SW480 (cell line): ENCODE measurements around the gene ANKRD18A.
"Not testable (repeated sequence)": the region's sequence is repeated elsewhere in the genome, so short reads cannot be mapped to it uniquely, and the experiment has no call there.

Experiments
- DNase-seq: peaks from one replicate; pipeline ENCODE4 v3.0.0-alpha.2; 2016; ENCODE audit warnings: low spot score

ANKRD18A gene

DNA sequence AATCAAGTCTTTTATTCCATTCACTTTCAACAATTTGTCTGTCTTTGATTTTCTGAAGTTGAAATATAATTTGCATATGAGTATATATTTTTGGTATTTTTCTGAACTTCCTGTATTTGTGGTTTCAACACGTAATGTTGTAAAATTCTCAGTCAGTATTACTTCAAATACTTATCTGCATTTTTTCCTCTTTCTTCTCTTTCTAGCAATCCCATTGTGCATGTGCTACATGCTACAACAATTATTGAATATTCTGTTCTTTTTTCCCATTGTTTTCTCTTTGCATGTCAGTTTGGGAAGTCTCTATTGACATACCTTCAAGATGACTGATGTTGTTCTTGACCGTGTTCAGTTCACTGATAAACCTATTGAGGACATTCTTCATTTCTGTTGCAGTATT, 5.6 kb upstream of the ANKRD18A start:
- DNase-seq, result no peak

DNA sequence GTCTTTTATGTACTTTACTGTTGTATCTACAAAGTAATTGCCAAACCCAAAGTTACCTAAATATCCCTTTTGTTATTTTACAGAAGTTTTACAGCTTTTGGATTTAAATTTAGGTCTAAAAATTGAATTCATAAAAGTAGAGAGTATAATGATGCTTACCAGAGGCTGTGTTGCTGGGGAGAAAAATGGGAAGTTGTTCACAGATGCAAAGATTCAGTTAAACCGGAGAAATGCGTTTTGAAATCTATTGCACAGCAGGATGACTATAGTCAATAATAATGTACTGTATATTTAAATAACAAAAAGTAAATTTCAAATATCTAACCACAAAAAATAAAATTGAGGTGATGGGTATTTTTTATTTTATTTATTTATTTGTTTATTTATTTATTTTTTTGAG, 2.6 kb upstream of the ANKRD18A start:
- DNase-seq, result no peak

DNA sequence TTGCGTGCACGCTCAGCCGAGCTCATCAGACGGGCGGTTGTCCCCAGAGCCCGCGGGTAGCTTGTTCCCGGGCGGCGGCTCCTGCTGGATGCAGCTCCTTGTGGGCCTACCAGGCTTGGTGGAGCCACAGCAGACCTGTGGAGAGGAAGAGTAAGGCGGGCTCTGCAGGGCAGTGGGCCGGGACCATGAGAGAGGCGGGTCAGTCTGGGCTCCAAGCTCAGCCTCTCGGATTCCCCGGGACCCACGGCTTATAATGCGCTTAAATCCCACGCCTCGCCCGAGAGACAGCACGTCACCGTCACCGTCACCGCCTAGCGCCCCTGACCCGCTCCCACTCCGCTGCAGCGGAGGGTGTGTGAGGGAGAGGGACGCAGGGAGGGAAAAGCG, 1.9 kb upstream of the ANKRD18A start:
- DNase-seq, result peak; percentile 51

DNA sequence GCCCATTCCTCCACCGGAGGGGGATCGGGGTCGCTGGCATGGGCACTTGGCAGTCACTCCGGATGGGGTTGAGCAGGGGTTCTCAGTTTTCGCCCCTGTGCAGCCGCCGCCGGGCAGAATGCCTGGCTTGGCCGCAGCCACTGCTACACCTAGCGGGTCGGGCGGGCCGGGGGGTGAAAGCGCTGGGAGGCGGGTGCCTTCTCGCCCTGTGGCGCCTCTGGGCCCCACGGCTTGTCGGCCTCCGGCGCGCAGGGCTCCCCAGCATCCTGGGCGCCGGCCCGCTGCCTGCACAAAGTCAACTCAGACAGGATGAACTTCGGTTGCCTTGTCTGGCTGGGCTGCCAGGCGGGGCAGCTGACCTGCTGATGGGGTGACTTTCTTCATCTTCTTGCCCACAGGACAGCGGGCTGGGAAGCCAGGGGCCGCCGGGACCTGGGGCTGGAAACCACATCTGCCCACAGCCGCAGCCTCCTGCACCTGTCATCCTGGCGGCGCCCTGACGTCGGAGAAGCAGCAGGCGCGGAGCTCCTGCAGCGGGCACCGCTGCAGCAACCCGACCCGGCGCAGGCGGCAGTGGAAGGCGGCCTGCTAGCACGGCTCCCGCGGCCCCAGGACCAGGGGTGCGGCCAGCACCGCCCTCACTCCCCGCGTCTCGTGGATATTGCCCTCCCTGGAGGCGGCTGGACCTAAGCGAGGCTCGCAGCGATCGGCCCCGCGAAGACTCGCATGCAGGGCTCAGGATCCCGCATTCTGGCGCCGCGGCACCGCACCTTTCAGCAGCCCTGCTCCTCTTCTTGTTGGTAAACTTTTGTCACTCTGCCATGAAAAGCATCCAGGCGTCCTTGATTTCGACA, 1.3 kb upstream of the ANKRD18A start:
- DNase-seq, result peak; percentile 59

DNA sequence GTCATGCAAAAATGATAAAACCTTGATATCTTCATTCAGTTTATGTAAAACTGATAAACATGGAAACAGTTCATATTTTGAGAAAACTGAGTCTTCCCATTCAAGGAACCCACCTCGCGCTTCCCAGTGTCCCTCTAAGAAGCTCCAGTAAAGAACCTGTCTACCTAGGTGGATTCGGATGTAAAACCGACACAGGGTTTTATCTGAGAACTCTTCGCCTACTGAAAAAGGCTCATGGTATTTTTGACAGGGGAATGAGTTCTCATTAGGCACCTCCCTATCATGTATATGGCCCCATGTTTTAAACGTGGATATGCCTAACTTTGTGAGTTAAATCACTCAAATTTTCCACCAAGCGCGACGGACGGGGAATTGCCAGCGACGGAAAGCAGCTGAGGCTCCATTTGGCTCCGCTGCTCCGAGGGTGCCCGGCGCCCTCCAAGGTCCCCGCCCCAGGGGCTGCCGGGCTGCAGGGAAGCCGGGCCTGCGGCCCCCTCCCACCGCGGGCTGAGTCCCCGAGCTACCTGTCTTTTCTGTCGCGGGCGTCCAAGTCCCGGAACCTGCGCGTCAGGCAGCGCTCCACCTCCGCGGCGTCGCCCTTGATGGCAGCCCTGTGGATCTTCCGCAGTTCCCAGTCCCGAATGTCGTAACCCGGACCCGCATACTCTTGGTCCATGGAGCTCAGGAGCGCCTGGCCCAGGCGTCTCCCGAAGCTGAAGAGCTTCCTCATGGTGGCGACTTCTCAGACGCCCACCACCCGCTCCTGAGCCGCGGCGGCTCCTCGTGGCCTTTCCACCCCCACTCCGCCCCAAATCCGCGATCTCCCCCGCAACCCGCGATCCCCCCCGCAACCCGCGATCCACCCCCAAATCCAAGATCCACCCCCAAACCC, 594 bp downstream of the ANKRD18A start:
- DNase-seq, result peak; percentile 26

DNA sequence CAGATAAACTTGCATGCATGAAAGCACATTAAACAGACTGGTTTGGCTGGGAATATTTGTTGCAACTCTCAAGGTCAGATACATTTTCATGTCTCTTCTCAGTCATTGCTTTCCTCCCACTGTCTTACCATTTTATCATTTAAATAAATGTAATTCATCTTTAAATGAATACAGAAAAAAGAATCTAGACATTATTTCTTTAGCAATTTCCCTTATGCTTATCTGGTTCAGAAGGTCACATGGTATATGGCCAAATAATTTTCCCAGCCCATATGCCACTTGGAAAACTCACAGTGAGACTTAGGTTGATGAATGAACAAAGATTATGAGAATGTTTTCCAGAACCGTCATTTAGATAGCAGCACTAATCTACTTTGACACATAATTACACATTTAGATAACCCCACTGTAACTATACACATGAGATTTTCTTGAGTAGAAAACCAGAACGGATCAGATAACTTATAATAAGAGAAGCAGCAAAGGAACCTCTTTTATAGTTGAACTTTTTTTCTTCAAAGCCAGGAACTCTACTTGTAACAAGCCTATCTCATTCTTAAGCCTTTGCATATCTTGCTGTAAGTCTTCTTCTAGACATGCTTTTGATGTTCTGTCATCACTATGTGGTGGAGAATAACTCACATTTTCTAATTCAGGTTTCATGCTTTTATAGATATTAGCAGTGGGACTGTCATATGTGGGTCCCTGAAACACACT, 22.2 kb downstream of the ANKRD18A start:
- not testable (repeated sequence) for DNase-seq

DNA sequence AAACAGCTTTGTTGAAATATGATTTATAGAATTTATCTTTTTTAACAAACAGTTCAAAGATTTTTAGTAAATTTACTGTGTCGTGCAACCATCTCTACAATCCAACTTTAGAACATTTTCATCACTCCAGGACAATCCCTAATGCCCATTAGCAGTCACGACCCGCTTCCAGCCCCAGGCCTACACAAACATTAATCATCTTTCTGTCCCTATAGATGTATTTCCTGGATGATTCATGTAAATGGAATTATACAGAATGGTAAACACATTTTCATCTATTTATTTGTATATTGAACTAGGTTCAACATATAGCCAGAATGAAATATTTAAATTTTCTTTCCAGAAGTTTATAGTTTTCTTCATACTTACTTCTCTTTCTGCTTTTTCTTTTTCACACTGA, 25.3 kb downstream of the ANKRD18A start:
- not testable (repeated sequence) for DNase-seq

DNA sequence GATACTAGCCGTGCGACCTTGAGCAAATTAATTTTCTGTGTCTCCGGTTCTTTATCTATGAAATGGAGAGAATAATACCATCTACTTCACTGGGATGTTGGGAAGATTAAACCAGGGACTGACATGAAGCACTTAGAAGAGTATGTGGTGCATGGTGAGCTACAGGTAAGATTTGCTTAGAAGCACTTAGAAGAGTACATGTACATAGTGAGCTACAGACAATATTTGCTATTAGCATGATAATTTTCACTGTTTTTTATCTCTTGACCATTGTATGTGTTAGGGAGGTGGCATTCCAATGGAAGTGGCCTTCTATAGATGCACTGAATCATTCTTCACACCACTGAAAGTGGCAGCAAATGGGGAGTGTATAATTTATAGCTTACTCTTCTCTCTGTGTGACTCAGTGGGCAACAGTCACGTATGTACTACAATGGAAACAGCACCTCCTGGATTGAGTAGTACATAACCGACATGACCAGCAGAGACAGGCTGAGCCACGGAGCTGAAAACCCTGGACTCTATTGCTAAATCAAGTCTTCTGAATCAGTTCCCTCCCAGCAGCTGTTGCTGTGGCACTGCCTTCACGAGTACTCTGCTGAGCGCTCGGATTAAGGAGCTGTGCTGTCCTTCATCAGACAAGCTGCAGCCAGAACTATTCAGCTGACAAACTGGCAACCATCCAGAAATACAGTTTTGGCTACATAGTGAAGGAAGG, 28.9 kb downstream of the ANKRD18A start:
- DNase-seq, result not testable (repeated sequence)

DNA sequence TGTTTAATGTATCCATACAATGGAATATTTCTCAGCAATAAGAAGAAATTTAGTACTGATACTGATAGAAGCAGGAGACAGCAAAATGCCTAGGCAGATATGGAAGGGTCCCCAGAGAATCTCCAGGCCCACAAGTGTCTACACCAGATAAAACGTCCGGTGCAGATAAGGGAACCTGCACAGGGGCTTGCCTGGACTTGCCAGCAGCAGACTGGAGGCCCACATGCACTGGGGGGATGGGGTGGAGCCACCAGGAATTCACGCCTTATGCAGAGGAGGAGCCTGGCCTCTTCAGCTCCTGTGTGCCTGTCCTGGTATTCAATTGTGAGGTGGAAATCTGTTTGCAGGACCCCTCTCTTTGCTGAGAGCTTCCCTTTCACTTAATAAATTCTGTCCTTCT, 36.6 kb downstream of the ANKRD18A start:
- DNase-seq, result not testable (repeated sequence)

DNA sequence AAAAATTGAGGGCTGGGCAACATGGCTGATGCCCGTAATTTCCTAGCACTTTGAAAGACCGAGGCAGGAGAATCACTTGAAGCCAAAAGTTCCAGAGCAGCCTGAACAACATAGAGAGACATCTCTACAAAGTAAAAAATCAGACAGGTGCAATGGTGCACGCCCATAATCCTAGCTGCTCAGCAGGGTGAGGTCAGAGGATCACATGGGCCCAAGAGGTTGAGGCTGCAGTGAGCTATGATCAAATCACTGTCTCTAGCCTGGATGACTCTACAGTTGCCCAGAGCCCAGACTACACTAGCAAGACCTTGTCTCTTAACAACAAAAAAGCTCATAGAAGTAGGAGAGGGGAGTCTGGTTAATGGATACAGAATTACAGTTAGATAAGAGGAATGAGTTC, 40.3 kb downstream of the ANKRD18A start:
- DNase-seq, result not testable (repeated sequence)

DNA sequence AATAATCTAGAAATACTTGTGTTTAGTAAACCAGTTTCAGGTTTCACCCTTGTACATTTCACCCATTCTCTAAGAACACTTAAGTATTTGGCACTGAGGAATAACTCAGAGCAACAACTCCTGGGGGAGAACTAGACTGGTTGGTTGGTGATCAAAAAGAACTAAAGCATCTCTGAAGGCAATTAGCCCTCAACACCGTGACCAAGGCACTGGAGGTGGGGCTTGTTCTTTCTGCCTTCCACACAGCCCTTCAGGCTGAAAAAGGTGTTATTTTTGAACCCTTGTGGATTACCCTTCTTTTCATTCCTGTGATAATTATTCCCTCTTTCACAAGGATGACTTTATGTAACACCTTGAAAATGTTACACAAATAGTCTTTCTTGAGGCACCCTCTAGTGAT, 44.2 kb downstream of the ANKRD18A start:
- DNase-seq, result not testable (repeated sequence)

DNA sequence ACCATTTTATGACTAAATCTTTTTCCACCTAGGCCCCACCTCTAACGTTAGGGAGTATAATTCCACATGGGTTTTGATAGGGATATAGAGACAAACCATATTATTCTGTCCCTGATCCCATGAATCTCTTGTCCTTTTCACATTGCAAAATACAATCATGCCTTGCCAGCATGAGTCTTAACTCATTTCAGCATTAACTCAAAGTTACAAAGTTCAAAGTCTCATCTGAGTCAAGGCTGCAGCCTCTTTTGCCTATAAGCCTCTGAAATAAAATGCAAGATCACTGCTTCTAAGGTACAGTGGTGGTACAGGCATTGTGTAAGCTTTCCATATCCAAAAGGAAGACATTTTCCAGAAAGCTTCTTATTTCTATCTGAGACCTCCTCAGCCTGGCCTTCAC, 54.3 kb downstream of the ANKRD18A start:
- DNase-seq, result not testable (repeated sequence)

DNA sequence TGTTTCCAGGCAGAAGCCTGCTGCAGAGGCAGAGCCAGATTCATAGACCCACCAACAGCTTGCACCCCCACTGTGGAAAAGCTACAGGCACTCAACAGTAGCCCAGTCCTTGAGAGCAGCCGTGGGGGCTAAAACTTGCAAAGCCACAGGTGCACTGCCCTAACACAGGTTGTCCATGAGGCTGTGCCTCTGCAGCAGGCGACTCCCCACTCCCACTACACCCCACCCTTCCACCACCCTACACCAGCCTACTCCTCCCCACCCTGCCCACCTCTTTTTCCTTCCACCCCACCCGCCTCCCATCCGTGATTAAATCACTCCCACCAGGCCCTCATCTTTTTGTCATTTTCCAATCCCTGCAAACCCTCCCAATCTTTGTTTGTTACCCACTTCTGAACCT, 55.2 kb downstream of the ANKRD18A start:
- DNase-seq, result not testable (repeated sequence)

DNA sequence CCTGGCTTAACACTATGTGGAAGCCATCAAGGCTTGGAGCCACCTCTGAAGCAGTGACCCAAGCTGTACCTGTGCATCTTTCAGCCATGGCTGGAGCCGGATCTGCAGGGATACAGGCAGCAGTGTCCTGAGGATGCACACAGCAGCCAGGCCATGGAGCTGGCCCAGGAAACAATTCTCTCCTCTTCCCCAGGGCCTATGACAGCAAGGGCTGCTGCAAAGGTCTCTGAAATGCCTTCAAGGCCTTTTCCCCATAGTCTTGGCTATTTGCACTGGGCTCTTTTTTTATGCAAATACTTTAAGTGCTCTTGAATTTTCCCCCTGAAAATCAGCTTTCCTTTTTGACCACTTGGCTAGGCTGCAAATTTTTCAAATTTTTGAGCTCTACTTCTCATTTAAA, 56.5 kb downstream of the ANKRD18A start:
- DNase-seq, result not testable (repeated sequence)

DNA sequence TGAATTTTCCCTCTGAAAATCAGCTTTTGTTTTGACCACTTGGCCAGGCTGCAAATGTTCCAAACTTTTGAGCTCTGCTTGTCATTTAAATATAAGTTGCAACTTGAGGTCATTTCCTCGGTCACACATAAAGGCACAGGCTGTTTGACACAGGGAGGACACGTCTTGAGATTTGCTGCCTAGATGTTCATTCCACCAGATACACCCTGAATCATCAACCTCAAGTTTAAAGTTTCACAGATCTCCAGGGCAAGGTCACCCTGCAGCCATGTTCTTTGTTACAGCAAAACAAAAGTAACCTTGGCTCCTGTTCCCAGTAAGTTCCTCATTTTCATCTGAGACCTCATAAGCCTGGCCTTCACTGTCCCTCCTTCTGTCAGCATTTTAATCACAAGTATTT, 59.3 kb downstream of the ANKRD18A start:
- DNase-seq, result not testable (repeated sequence)

DNA sequence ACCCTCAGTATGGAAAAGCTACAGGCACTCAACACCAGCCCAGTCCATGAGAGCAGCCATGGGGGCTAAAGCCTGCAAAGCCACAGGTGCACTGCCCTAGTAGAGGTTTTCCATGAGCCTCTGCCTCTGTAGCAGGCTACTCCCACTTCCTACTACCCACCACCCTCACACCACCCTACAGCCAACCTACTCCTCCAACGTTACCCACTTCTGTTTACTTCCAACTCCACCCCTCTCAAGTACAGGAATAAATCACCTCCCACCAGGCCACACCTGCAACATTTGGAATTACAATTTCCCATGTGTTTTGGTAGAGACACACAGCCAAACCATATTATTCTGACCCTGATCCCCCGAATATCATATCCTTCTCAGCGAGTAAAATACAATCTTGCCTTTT, 61.2 kb downstream of the ANKRD18A start:
- not testable (repeated sequence) for DNase-seq

DNA sequence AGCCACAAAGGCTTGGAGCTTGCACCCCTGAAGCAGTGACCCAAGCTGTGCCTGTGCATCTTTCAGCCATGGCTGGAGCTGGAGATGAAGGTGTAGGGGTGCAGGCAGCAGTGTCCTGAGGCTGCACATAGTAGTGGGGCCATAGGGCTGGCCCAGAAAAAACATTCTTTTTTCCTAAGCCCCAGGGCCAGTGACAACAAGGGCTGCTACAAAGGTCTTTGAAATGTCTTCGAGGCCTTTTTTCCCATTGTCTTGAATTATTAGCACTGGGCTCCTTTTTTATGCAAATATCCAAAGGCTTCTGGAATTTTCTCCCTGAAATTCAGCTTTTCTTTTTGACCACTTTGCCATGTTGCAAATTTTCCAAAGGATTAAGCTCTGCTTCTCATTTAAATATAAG, 62.6 kb downstream of the ANKRD18A start:
- DNase-seq, result not testable (repeated sequence)

DNA sequence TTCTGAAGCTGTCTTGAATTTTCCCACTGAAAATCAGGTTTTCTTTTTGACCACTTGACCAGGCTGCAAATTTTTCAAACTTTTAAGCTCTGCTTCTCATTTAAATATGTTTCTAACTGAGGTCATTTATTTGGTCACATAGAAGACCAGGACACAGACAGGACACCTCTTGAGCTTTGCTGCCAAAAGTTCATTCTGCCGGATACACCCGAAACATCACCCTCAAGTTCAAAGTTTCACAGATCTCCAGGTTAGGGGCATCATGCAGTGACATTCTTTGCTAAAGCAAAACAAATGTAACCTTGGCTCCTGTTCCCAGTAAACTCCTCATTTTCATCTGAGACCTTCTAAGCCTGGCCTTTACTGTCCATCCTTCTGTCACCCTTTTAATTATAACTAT, 65.4 kb downstream of the ANKRD18A start:
- DNase-seq, result not testable (repeated sequence)

DNA sequence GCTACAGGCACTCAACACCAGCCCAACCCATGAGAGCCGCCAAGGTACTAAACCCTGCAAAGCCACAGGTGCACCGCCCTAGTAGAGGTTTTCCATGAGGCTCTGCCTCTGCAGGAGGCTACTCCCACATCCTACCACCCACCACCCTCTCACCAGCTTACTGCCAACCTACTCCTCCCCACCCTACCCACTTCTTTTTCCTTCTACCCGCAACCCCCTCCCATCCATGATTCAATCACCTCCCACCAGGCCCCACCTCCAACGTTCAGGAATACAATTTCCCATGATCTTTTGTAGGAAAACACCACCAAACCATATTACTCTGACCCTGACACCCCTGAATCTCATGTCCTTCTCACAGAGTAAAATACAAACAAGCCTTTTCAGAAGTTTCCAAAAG, 67.4 kb downstream of the ANKRD18A start:
- not testable (repeated sequence) for DNase-seq

DNA sequence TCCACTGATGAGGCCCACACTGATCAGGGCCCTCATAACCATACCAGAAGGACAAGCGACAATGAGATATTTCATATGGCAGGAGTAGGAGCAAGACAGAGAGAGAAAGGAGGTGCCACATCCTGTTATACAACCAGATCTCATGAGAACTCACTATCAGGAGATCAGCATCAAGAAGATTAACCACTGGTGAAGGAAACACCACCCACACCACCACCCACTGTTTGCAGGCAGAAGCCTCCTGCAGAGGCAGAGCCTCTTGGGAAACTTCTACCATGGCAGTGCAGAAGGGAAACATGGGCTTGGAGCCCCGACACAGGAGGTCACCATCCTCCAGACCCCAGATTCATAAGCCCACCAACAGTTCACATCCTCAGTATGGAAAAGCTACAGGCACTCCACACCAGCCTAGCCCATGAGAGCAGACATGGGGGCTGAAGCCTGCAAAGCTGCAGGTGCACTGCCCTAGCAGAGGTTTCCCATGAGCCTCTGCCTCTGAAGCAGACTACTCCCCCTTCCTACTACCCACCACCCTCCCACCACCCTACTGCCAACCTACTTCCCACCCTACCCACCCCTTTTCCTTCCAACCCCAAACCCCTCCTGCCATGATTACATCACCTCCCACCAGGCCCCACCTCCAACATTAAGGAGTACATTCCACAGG, 73.8 kb downstream of the ANKRD18A start:
- not testable (repeated sequence) for DNase-seq

DNA sequence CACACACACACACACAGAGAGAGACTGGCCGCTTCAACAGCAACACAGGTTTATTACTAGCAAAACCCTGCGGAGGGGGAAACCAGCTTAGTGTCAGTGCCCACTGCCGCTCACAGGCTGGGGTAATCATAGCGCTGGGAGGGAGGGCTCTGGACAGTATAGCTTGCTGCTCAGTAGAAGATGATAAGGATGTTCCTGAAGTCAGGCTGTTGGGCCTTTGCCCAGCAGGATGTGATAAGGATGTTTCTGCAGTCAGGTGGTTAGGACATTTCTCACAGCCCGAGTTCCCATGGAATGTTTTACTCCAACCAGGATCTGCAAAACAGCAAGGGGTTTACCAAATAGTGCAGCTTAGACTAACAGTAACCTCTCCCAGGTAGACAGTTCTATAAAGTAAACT, 79.9 kb downstream of the ANKRD18A start:
- DNase-seq, result not testable (repeated sequence)
